H1 (cell line): ENCODE measurements around the gene PLTP. TPM values are rescaled to one million over a fixed set of nuclear protein-coding genes. Genes with fewer than 3 reads are reported as not detected.
A peak's percentile ranks its signal among the peaks of the same experiment; 100 is the strongest.

Experiments
- ATF2 ChIP-seq: IDR thresholded peaks from 2 replicates; pipeline ENCODE4 v1.6.1; 2012; ENCODE audit warnings: low read length, inconsistent platforms
- BCL11A ChIP-seq, 2 experiments: IDR thresholded peaks; one replicate each; pipeline ENCODE4 v1.6.1; 2011; ENCODE audit warnings: low read depth in 2 of 2, low read length in 2 of 2, mild to moderate bottlenecking in 2 of 2
- CBX5 ChIP-seq: fragments of 300-800, 300-1000 bp; sonication (generic); IDR thresholded peaks from 2 replicates; pipeline ENCODE4 v1.7.1; 2016; ENCODE audit warnings: antibody characterized with exemption, low read length, low read depth
- CEBPB ChIP-seq: IDR thresholded peaks from 2 replicates; pipeline ENCODE4 v1.6.1; 2012; ENCODE audit warnings: low read depth, low read length
- CREB1 ChIP-seq: IDR thresholded peaks from 2 replicates; pipeline ENCODE4 v1.6.1; 2012; ENCODE audit warnings: inconsistent platforms
- CTCF ChIP-seq, 3 experiments: IDR thresholded peaks; 1 replicate in 2 of 3; 2 replicates in 1 of 3; pipeline versions ENCODE4 v1.5.1 to v1.6.1; 2011; ENCODE audit warnings: low read length in 3 of 3, mild to moderate bottlenecking in 3 of 3, inconsistent platforms in 2 of 3, low read depth in 1 of 3, moderate library complexity in 1 of 3; ENCODE audit not compliant: insufficient read depth in 1 of 3; ENCODE audit errors: control extremely low read depth in 1 of 3
- EZH2 ChIP-seq: fragments of 200-600 bp; sonication (generic); IDR thresholded peaks from 2 replicates; pipeline ENCODE4 v1.7.1; 2012; ENCODE audit warnings: low read depth, mild to moderate bottlenecking, moderate library complexity, low read length, inconsistent platforms; ENCODE audit not compliant: severe bottlenecking
- GABPA ChIP-seq: IDR thresholded peaks from 2 replicates; pipeline ENCODE4 v1.6.1; 2011; ENCODE audit warnings: mild to moderate bottlenecking, low read length, moderate library complexity, borderline replicate concordance; ENCODE audit not compliant: insufficient read depth
- HDAC6 ChIP-seq: IDR thresholded peaks from one replicate; pipeline ENCODE4 v1.7.1; 2012; ENCODE audit warnings: low read depth, mild to moderate bottlenecking, inconsistent platforms, low read length, moderate library complexity
- JUND ChIP-seq: IDR thresholded peaks from 2 replicates; pipeline ENCODE4 v1.6.1; 2011; ENCODE audit warnings: mild to moderate bottlenecking, improper control_type of control experiment, low read length
- NRF1 ChIP-seq: IDR thresholded peaks from 2 replicates; pipeline ENCODE4 v1.6.1; 2011; ENCODE audit warnings: mild to moderate bottlenecking, low read depth, low read length, improper control_type of control experiment
- POLR2AphosphoS5 ChIP-seq: IDR thresholded peaks from 2 replicates; pipeline ENCODE4 v1.6.1; 2011; ENCODE audit warnings: low read depth, low read length
- RAD21 ChIP-seq, 2 experiments: IDR thresholded peaks in 1 of 2; conservative IDR thresholded peaks in 1 of 2; 2 replicates each; pipeline ENCODE4 v1.6.1; 2011; ENCODE audit warnings: low read depth in 2 of 2, low read length in 2 of 2, improper control_type of control experiment in 1 of 2, inconsistent platforms in 1 of 2, mild to moderate bottlenecking in 1 of 2, moderate library complexity in 1 of 2
- RFX5 ChIP-seq: IDR thresholded peaks from 2 replicates; pipeline ENCODE4 v1.6.1; 2011; ENCODE audit warnings: low read depth, low read length, improper control_type of control experiment, borderline replicate concordance
- RXRA ChIP-seq: IDR thresholded peaks from 2 replicates; pipeline ENCODE4 v1.6.1; 2011; ENCODE audit warnings: low read depth, mild to moderate bottlenecking, low read length, moderate library complexity; ENCODE audit not compliant: insufficient read depth
- SAP30 ChIP-seq: fragments of 300-600 bp; sonication (generic); IDR thresholded peaks from 2 replicates; pipeline ENCODE4 v1.7.1; 2012; ENCODE audit warnings: low read length, moderate library complexity, mild to moderate bottlenecking, inconsistent platforms; ENCODE audit not compliant: insufficient read depth, insufficient replicate concordance
- SP4 ChIP-seq: IDR thresholded peaks from 2 replicates; pipeline ENCODE4 v1.6.1; 2012; ENCODE audit warnings: low read length, inconsistent platforms
- TAF1 ChIP-seq: IDR thresholded peaks from 2 replicates; pipeline ENCODE4 v1.6.1; 2011; ENCODE audit warnings: mild to moderate bottlenecking, low read depth, low read length
- TCF12 ChIP-seq: IDR thresholded peaks from 2 replicates; pipeline ENCODE4 v1.6.1; 2011; ENCODE audit warnings: low read depth, mild to moderate bottlenecking, low read length
- ZNF274 ChIP-seq: IDR thresholded peaks from 2 replicates; pipeline ENCODE4 v1.7.0; 2012; ENCODE audit warnings: low read length, borderline replicate concordance; ENCODE audit errors: extremely low read depth
- polyA plus RNA-seq, 7 experiments: library from polyadenylated mRNA; depleted of rRNA in 3 of 7; stranded (reverse) in 5 of 7; unstranded in 2 of 7; fragments of >200 nt in 5 of 7; fragments of 200-250 nt in 2 of 7; gene quantifications; 1 replicate in 5 of 7; 2 replicates in 1 of 7; 4 replicates in 1 of 7; pipeline versions ENCODE4 v1.2.1 to v1.2.3, GENCODE V29; 2011 to 2013; ENCODE audit warnings: missing spikeins in 2 of 7, mixed read lengths in 2 of 7
- total RNA-seq: library from RNA; stranded (reverse); fragmentation: NEBNext Ultra II Directional; extraction: Animal tissue kit (Norgen Biotek cat#: 25700); gene quantifications from 2 replicates; pipeline ENCODE4 v1.2.1, GENCODE V29; 2021

Gene PLTP
- total and polyA plus RNA-seq, 2 of the 8 experiments (the other 6 are each of a cell fraction or from before 2014, with no cell fraction given) = 120 to 194 TPM

GRCh38 chr20:45857114-45857881, 54.7 kb downstream of the PLTP start, which contains the start of the genes ACOT8 and ZSWIM3 (continued):
- TF ChIP-seq SP4 (peak; percentile 79; the same call in 1 of the 2 replicates), CREB1 (peak; percentile 55), EZH2 (no peak), BCL11A (IDR thresholded peaks at IDR 0.05; ENCODE audit: low read depth in 2 of 2, low read length in 2 of 2) (no peak), GABPA (peak; percentile 98), CEBPB (no peak), POLR2AphosphoS5 (no peak), RXRA (no peak), CTCF (IDR thresholded peaks at IDR 0.05; ENCODE audit: control extremely low read depth in 1 of 3, insufficient read depth in 1 of 3, low read depth in 1 of 3, low read length in 3 of 3) (no peak), SAP30 (peak; percentile 57), CBX5 (no peak), NRF1 (no peak), ZNF274 (no peak), TAF1 (peak; percentile 79), RAD21 (IDR thresholded peaks at IDR 0.05 in 1 of 2, conservative IDR thresholded peaks at IDR 0.05 in 1 of 2; ENCODE audit: low read depth in 2 of 2, low read length in 2 of 2) (no peak), HDAC6 (no peak), RFX5 (no peak), JUND (no peak), TCF12 (no peak), ATF2 (no peak)
